GM23338 (cell line): ENCODE data around the gene FARS2. TPM values are rescaled to one million over a fixed set of nuclear protein-coding genes. Genes with fewer than 3 reads are reported as not detected.

Experiments
- ATAC-seq: fragments of 200-7000 bp; cut with Tn5 transposase; 3 replicates; pipeline ENCODE4 v1.9.1; 2020
- DNase-seq: peaks from one replicate; pipeline ENCODE4 v3.0.0-alpha.2; 2015; ENCODE audit warnings: low spot score
- H2AFZ ChIP-seq: fragments of 200-600 bp; sonication (generic); 2 replicates; pipeline ENCODE4 v1.8.0; 2016; ENCODE audit warnings: antibody characterized with exemption, mild to moderate bottlenecking, moderate library complexity
- H3F3A ChIP-seq: fragments of 200-600 bp; sonication (generic); replicated peaks from 2 replicates; pipeline ENCODE4 v1.8.0; 2017; ENCODE audit warnings: antibody characterized with exemption, mixed run types, low read depth
- H3K27ac ChIP-seq: fragments of 200-600 bp; sonication (generic); 2 replicates; pipeline ENCODE4 v1.6.1; 2016; ENCODE audit warnings: low read depth
- H3K27me3 ChIP-seq: fragments of 200-600 bp; sonication (generic); 2 replicates; pipeline ENCODE4 v1.8.0; 2016; ENCODE audit warnings: mild to moderate bottlenecking, mixed run types, moderate library complexity; ENCODE audit not compliant: insufficient read depth
- H3K36me3 ChIP-seq: fragments of 200-600 bp; sonication (generic); 2 replicates; pipeline ENCODE4 v1.8.0; 2016; ENCODE audit warnings: mild to moderate bottlenecking; ENCODE audit not compliant: insufficient read depth
- H3K4me1 ChIP-seq: fragments of 200-600 bp; sonication (generic); 2 replicates; pipeline ENCODE4 v1.8.0; 2016; ENCODE audit warnings: mild to moderate bottlenecking, moderate library complexity; ENCODE audit not compliant: insufficient read depth
- H3K4me2 ChIP-seq: fragments of 200-600 bp; sonication (generic); 2 replicates; pipeline ENCODE4 v1.7.1; 2017; ENCODE audit warnings: mixed run types
- H3K4me3 ChIP-seq: fragments of 200-600 bp; sonication (generic); 2 replicates; pipeline ENCODE4 v1.6.1; 2016; ENCODE audit warnings: mixed run types
- H3K79me2 ChIP-seq: fragments of 200-600 bp; sonication (generic); replicated peaks from 2 replicates; pipeline ENCODE4 v1.8.0; 2017; ENCODE audit warnings: mild to moderate bottlenecking; ENCODE audit not compliant: insufficient read depth
- H3K9me2 ChIP-seq: fragments of 200-600 bp; sonication (generic); 2 replicates; pipeline ENCODE4 v1.8.0; 2017; ENCODE audit not compliant: insufficient read depth
- H4K20me1 ChIP-seq: fragments of 200-600 bp; sonication (generic); replicated peaks from 2 replicates; pipeline ENCODE4 v1.8.0; 2017; ENCODE audit warnings: mild to moderate bottlenecking; ENCODE audit not compliant: insufficient read depth
- H3K27ac Mint-ChIP-seq: 2 replicates; pipeline ENCODE4 v1.8.0; 2020; ENCODE audit warnings: inconsistent platforms, mild to moderate bottlenecking, moderate library complexity, mixed read lengths
- H3K27me3 Mint-ChIP-seq: 3 replicates; pipeline ENCODE4 v1.8.0; 2022; ENCODE audit warnings: low read depth, mild to moderate bottlenecking, moderate library complexity, mixed read lengths, inconsistent platforms; ENCODE audit not compliant: insufficient read depth, poor library complexity
- H3K36me3 Mint-ChIP-seq: 3 replicates; pipeline ENCODE4 v1.8.0; 2021; ENCODE audit warnings: low read depth, mild to moderate bottlenecking, inconsistent platforms, moderate library complexity, mixed read lengths
- H3K4me1 Mint-ChIP-seq: 3 replicates; pipeline ENCODE4 v1.8.0; 2020; ENCODE audit warnings: mild to moderate bottlenecking, inconsistent platforms, mixed read lengths
- H3K4me3 Mint-ChIP-seq: 3 replicates; pipeline ENCODE4 v1.8.0; 2021; ENCODE audit warnings: moderate library complexity, mild to moderate bottlenecking, inconsistent platforms, mixed read lengths
- H3K9me3 Mint-ChIP-seq: 3 replicates; pipeline ENCODE4 v1.8.0; 2020; ENCODE audit warnings: moderate library complexity, mild to moderate bottlenecking, inconsistent platforms, mixed read lengths
- CREB1 ChIP-seq: fragments of 250-450 bp; sonication (Bioruptor Pico); IDR thresholded peaks from 2 replicates; pipeline ENCODE4 v1.5.0; 2020; ENCODE audit warnings: low read depth, mild to moderate bottlenecking, moderate library complexity
- ETS1 ChIP-seq: IDR thresholded peaks from 2 replicates; pipeline ENCODE4 v1.6.1; 2016; ENCODE audit warnings: antibody characterized with exemption
- EZH2 ChIP-seq: fragments of 200-600 bp; sonication (generic); IDR thresholded peaks from one replicate; pipeline ENCODE4 v1.8.0; 2017; ENCODE audit warnings: antibody characterized with exemption, mild to moderate bottlenecking, low read depth; ENCODE audit not compliant: unreplicated experiment
- EZH2phosphoT487 ChIP-seq: fragments of 200-600 bp; sonication (generic); IDR thresholded peaks from one replicate; pipeline ENCODE4 v1.8.1; 2018; ENCODE audit warnings: antibody characterized with exemption; ENCODE audit not compliant: unreplicated experiment
- JUNB ChIP-seq: IDR thresholded peaks from one replicate; pipeline ENCODE4 v1.6.1; 2016; ENCODE audit warnings: antibody characterized with exemption; ENCODE audit not compliant: unreplicated experiment
- NANOG ChIP-seq: IDR thresholded peaks from 2 replicates; pipeline ENCODE4 v1.6.1; 2016; ENCODE audit warnings: antibody characterized with exemption, borderline replicate concordance
- POLR2AphosphoS5 ChIP-seq: IDR thresholded peaks from 2 replicates; pipeline ENCODE4 v1.6.1; 2016; ENCODE audit warnings: antibody characterized with exemption, low read depth
- REST ChIP-seq: IDR thresholded peaks from one replicate; pipeline ENCODE4 v1.6.1; 2018; ENCODE audit warnings: antibody characterized with exemption; ENCODE audit not compliant: unreplicated experiment
- STAT1 ChIP-seq: IDR thresholded peaks from one replicate; pipeline ENCODE4 v1.6.1; 2016; ENCODE audit warnings: antibody characterized with exemption; ENCODE audit not compliant: unreplicated experiment
- ZNF114 ChIP-seq: fragments of 250-450 bp; sonication (Bioruptor Pico); IDR thresholded peaks from 2 replicates; pipeline ENCODE4 v1.5.0; 2020; ENCODE audit warnings: mild to moderate bottlenecking, moderate library complexity
- ZNF331 ChIP-seq: fragments of 250-450 bp; sonication (Bioruptor Pico); IDR thresholded peaks from 2 replicates; pipeline ENCODE4 v1.5.0; 2020; ENCODE audit warnings: low read depth, mild to moderate bottlenecking, moderate library complexity
- polyA plus RNA-seq: library from polyadenylated mRNA; unstranded; fragments of >200 nt; fragmentation: Nextera tagmentation; extraction: Ambion mirVana; gene quantifications from 2 replicates; pipeline ENCODE4 v1.2.1, GENCODE V29; 2016
- total RNA-seq: library from RNA; depleted of rRNA; stranded (reverse); fragments of >200 nt; shearing (Covaris generic); gene quantifications from 2 replicates; pipeline ENCODE4 v1.2.3, GENCODE V29; 2014
- TF ChIP-seq, protein P1 (sequence below), 2 experiments: fragments of 200-600 bp in 1 of 2; sonication (generic) in 1 of 2; conservative IDR thresholded peaks; 2 replicates each; pipeline versions ENCODE4 v1.5.1 to v1.6.1; 2016 to 2017; ENCODE audit warnings: antibody characterized with exemption in 2 of 2, low read depth in 2 of 2, mild to moderate bottlenecking in 2 of 2, moderate library complexity in 1 of 2
- TF ChIP-seq, protein P2 (sequence below): fragments of 250-450 bp; sonication (Bioruptor Pico); IDR thresholded peaks from 2 replicates; pipeline ENCODE4 v1.5.0; 2020; ENCODE audit warnings: mild to moderate bottlenecking, moderate library complexity

The FARS2 gene
- total and polyA plus RNA-seq, 2 experiments from 2014 or later: 7.6 to 19.0 TPM

DNA sequence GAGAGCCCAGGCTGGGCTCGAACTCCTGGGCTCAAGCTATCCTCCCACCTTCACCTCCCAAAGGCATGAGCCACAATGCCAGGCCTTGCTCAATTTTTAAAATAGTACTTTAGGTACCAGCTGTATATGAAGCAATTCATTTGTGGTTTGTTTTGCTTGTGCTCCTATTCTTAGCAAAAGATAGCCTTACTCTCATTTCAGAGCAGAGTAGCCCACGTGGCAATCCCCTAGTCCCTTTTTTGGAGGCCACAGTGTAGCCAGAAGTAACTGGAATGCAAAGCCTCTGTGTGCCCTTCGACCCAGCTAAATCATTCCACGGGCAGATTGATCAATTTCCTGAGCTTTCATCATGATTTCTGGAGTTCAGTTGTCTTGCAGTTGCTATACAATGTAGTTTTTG is 373.2 kb downstream of the FARS2 start:
- Mint-ChIP-seq H3K27me3 (peaks cover 8% of the 10 kb centered on the region), H3K9me3 (0 out of 3 replicates have a peak, but pooled peaks cover 2% of the 10 kb centered on the region), H3K27ac (no peak overlapping the region), H3K36me3 (peaks cover 2% of the 10 kb centered on the region; the same call in 1 of the 3 replicates), H3K4me3 (no peak overlapping the region), H3K4me1 (peaks cover 6% of the 10 kb centered on the region; the same call in 2 of the 3 replicates)
- H4K20me1 ChIP-seq: no peaks in the 10 kb centered on the region
- no peaks in the 10 kb centered on the region for H3K36me3 ChIP-seq
- H3K27ac ChIP-seq: no peak overlapping the region
- H3K27me3 ChIP-seq: no peaks in the 10 kb centered on the region
- no peaks in the 10 kb centered on the region for H3K79me2 ChIP-seq
- no peaks in the 10 kb centered on the region for H3K9me2 ChIP-seq
- TF ChIP-seq POLR2AphosphoS5 (no peak), REST (no peak), ETS1 (no peak), NANOG (no peak), EZH2phosphoT487 (no peak), EZH2 (no peak), JUNB (no peak), ZNF114 (CRISPR knock-in tag) (no peak), STAT1 (no peak), CREB1 (CRISPR knock-in tag) (no peak), ZNF331 (CRISPR knock-in tag) (no peak)
- TF ChIP-seq, protein P1, sequence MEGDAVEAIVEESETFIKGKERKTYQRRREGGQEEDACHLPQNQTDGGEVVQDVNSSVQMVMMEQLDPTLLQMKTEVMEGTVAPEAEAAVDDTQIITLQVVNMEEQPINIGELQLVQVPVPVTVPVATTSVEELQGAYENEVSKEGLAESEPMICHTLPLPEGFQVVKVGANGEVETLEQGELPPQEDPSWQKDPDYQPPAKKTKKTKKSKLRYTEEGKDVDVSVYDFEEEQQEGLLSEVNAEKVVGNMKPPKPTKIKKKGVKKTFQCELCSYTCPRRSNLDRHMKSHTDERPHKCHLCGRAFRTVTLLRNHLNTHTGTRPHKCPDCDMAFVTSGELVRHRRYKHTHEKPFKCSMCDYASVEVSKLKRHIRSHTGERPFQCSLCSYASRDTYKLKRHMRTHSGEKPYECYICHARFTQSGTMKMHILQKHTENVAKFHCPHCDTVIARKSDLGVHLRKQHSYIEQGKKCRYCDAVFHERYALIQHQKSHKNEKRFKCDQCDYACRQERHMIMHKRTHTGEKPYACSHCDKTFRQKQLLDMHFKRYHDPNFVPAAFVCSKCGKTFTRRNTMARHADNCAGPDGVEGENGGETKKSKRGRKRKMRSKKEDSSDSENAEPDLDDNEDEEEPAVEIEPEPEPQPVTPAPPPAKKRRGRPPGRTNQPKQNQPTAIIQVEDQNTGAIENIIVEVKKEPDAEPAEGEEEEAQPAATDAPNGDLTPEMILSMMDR (conservative IDR thresholded peaks at IDR 0.05; ENCODE audit: low read depth in 2 of 2): no peak
- TF ChIP-seq, protein P2, sequence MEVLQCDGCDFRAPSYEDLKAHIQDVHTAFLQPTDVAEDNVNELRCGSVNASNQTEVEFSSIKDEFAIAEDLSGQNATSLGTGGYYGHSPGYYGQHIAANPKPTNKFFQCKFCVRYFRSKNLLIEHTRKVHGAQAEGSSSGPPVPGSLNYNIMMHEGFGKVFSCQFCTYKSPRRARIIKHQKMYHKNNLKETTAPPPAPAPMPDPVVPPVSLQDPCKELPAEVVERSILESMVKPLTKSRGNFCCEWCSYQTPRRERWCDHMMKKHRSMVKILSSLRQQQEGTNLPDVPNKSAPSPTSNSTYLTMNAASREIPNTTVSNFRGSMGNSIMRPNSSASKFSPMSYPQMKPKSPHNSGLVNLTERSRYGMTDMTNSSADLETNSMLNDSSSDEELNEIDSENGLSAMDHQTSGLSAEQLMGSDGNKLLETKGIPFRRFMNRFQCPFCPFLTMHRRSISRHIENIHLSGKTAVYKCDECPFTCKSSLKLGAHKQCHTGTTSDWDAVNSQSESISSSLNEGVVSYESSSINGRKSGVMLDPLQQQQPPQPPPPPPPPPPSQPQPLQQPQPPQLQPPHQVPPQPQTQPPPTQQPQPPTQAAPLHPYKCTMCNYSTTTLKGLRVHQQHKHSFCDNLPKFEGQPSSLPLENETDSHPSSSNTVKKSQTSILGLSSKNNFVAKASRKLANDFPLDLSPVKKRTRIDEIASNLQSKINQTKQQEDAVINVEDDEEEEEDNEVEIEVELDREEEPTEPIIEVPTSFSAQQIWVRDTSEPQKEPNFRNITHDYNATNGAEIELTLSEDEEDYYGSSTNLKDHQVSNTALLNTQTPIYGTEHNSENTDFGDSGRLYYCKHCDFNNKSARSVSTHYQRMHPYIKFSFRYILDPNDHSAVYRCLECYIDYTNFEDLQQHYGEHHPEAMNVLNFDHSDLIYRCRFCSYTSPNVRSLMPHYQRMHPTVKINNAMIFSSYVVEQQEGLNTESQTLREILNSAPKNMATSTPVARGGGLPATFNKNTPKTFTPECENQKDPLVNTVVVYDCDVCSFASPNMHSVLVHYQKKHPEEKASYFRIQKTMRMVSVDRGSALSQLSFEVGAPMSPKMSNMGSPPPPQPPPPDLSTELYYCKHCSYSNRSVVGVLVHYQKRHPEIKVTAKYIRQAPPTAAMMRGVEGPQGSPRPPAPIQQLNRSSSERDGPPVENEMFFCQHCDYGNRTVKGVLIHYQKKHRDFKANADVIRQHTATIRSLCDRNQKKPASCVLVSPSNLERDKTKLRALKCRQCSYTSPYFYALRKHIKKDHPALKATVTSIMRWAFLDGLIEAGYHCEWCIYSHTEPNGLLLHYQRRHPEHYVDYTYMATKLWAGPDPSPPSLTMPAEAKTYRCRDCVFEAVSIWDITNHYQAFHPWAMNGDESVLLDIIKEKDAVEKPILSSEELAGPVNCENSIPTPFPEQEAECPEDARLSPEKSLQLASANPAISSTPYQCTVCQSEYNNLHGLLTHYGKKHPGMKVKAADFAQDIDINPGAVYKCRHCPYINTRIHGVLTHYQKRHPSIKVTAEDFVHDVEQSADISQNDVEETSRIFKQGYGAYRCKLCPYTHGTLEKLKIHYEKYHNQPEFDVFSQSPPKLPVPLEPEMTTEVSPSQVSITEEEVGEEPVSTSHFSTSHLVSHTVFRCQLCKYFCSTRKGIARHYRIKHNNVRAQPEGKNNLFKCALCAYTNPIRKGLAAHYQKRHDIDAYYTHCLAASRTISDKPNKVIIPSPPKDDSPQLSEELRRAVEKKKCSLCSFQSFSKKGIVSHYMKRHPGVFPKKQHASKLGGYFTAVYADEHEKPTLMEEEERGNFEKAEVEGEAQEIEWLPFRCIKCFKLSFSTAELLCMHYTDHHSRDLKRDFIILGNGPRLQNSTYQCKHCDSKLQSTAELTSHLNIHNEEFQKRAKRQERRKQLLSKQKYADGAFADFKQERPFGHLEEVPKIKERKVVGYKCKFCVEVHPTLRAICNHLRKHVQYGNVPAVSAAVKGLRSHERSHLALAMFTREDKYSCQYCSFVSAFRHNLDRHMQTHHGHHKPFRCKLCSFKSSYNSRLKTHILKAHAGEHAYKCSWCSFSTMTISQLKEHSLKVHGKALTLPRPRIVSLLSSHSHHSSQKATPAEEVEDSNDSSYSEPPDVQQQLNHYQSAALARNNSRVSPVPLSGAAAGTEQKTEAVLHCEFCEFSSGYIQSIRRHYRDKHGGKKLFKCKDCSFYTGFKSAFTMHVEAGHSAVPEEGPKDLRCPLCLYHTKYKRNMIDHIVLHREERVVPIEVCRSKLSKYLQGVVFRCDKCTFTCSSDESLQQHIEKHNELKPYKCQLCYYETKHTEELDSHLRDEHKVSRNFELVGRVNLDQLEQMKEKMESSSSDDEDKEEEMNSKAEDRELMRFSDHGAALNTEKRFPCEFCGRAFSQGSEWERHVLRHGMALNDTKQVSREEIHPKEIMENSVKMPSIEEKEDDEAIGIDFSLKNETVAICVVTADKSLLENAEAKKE (CRISPR knock-in tag): no peak
- no peak for ATAC-seq
- H3F3A ChIP-seq: no peaks in the 10 kb centered on the region
- no peak overlapping the region for H3K4me3 ChIP-seq
- no peak for DNase-seq
- 0 out of 2 replicates have a peak, but pooled peaks cover 6% of the 10 kb centered on the region for H3K4me1 ChIP-seq
- no peak overlapping the region for H2AFZ ChIP-seq
- no peak overlapping the region for H3K4me2 ChIP-seq
